ENCODE data around the gene UNC45A. TPM values are rescaled to one million over a fixed set of nuclear protein-coding genes. Genes with fewer than 3 reads are reported as not detected.

UNC45A gene
- polyA plus RNA-seq, 1 donor (not counting 4 experiments of a cell fraction or from before 2014, with no cell fraction given) = 63.1 TPM

GRCh38 chr15:90891346-90891949 is 43.6 kb upstream of the UNC45A start:
- dilution Hi-C loops (cut with MboI; ENCODE audit: extremely low pct_ligation_motif_present, low sequenced_read_pairs) = no loop called here
- Histone ChIP-seq H3K27me3 (ENCODE audit: control insufficient read depth, extremely low read depth, insufficient read depth, low read length) (no peaks in the 10 kb centered on the region), H2AFZ (ENCODE audit: control insufficient read depth, low read length) (no peak overlapping the region), H4K20me1 (ENCODE audit: control insufficient read depth, extremely low read depth, insufficient read depth, low read length) (no peaks in the 10 kb centered on the region), H3K4me1 (ENCODE audit: control insufficient read depth, extremely low read depth, insufficient read depth, low read length) (no peaks in the 10 kb centered on the region), H3K9me3 (ENCODE audit: control insufficient read depth, low read depth, low read length) (no peaks in the 10 kb centered on the region), H3K9ac (ENCODE audit: control insufficient read depth, extremely low read depth, insufficient read depth, low read length) (no peak overlapping the region), H3K4me2 (ENCODE audit: control insufficient read depth, extremely low read depth, insufficient read depth, low read depth, low read length) (no peak overlapping the region), H3K79me2 (ENCODE audit: control insufficient read depth, insufficient read depth, low read length) (no peaks in the 10 kb centered on the region), H3K36me3 (ENCODE audit: control insufficient read depth in 2 of 2, extremely low read depth in 1 of 2, insufficient read depth in 2 of 2, low read length in 2 of 2) (no peaks in the 10 kb centered on the region), H3K9me1 (ENCODE audit: control insufficient read depth, extremely low read depth, insufficient read depth, low read length) (no peaks in the 10 kb centered on the region), H3K4me3 (ENCODE audit: control insufficient read depth in 2 of 3, extremely low read depth in 1 of 3, insufficient read depth in 2 of 3, low read depth in 1 of 3, low read length in 3 of 3) (no peak overlapping the region), H3K27ac (ENCODE audit: control insufficient read depth, insufficient read depth, low read length) (no peak overlapping the region)
- TF ChIP-seq EZH2 (IDR thresholded peaks at IDR 0.05; ENCODE audit: low read length) = no peak
- TF ChIP-seq, protein P1, sequence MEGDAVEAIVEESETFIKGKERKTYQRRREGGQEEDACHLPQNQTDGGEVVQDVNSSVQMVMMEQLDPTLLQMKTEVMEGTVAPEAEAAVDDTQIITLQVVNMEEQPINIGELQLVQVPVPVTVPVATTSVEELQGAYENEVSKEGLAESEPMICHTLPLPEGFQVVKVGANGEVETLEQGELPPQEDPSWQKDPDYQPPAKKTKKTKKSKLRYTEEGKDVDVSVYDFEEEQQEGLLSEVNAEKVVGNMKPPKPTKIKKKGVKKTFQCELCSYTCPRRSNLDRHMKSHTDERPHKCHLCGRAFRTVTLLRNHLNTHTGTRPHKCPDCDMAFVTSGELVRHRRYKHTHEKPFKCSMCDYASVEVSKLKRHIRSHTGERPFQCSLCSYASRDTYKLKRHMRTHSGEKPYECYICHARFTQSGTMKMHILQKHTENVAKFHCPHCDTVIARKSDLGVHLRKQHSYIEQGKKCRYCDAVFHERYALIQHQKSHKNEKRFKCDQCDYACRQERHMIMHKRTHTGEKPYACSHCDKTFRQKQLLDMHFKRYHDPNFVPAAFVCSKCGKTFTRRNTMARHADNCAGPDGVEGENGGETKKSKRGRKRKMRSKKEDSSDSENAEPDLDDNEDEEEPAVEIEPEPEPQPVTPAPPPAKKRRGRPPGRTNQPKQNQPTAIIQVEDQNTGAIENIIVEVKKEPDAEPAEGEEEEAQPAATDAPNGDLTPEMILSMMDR (optimal IDR thresholded peaks at IDR 0.05 in 1 of 3, IDR thresholded peaks at IDR 0.05 in 1 of 3, conservative IDR thresholded peaks at IDR 0.05 in 1 of 3; ENCODE audit: extremely low read depth in 1 of 3, insufficient read depth in 2 of 3, low read length in 3 of 3) = no peak
- no peak for DNase-seq (ENCODE audit: low read depth, low spot score)
- no peak for FAIRE-seq

DNA sequence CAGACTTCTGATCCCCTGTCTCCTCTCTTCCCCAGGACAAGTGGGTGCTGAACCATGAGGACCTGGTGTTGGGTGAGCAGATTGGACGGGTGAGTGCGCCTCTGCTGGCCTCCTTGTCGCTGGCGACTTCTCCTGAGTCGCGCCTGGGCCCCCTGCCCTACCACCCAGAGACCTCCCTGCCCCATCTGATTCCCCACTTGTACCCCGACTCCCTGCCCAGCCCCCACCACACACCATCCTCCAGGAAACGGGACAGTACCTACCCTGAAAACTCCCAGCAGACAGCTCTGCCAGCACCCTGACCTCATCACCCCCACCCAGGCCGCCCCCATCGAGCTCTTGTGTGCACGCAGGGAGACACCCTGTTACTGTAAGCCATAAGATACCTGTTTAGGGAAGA is 43.1 kb upstream of the UNC45A start:
- H2AFZ ChIP-seq (ENCODE audit: control insufficient read depth, low read length) = no peak overlapping the region
- dilution Hi-C loops (cut with MboI; ENCODE audit: extremely low pct_ligation_motif_present, low sequenced_read_pairs) = no loop called here
- no peak overlapping the region for H3K4me2 ChIP-seq (ENCODE audit: control insufficient read depth, extremely low read depth, insufficient read depth, low read depth, low read length)
- H3K9me3 ChIP-seq (ENCODE audit: control insufficient read depth, low read depth, low read length) = no peaks in the 10 kb centered on the region
- no peak overlapping the region for H3K4me3 ChIP-seq (ENCODE audit: control insufficient read depth in 2 of 3, extremely low read depth in 1 of 3, insufficient read depth in 2 of 3, low read depth in 1 of 3, low read length in 3 of 3)
- TF ChIP-seq, protein P1 (optimal IDR thresholded peaks at IDR 0.05 in 1 of 3, IDR thresholded peaks at IDR 0.05 in 1 of 3, conservative IDR thresholded peaks at IDR 0.05 in 1 of 3; ENCODE audit: extremely low read depth in 1 of 3, insufficient read depth in 2 of 3, low read length in 3 of 3) = no peak
- TF ChIP-seq EZH2 (IDR thresholded peaks at IDR 0.05; ENCODE audit: low read length) = no peak
- H3K9me1 ChIP-seq (ENCODE audit: control insufficient read depth, extremely low read depth, insufficient read depth, low read length) = no peaks in the 10 kb centered on the region
- H4K20me1 ChIP-seq (ENCODE audit: control insufficient read depth, extremely low read depth, insufficient read depth, low read length) = no peaks in the 10 kb centered on the region
- H3K4me1 ChIP-seq (ENCODE audit: control insufficient read depth, extremely low read depth, insufficient read depth, low read length) = no peaks in the 10 kb centered on the region
- H3K9ac ChIP-seq (ENCODE audit: control insufficient read depth, extremely low read depth, insufficient read depth, low read length) = no peak overlapping the region
- FAIRE-seq = no peak
- DNase-seq (ENCODE audit: low read depth, low spot score) = no peak
- H3K27me3 ChIP-seq (ENCODE audit: control insufficient read depth, extremely low read depth, insufficient read depth, low read length) = no peaks in the 10 kb centered on the region
- no peaks in the 10 kb centered on the region for H3K79me2 ChIP-seq (ENCODE audit: control insufficient read depth, insufficient read depth, low read length)
- no peak overlapping the region for H3K27ac ChIP-seq (ENCODE audit: control insufficient read depth, insufficient read depth, low read length)
- no peaks in the 10 kb centered on the region for H3K36me3 ChIP-seq (ENCODE audit: control insufficient read depth in 2 of 2, extremely low read depth in 1 of 2, insufficient read depth in 2 of 2, low read length in 2 of 2)

Data from keratinocyte (primary cell).